HG03521 (cell line): ENCODE data around the gene PEX16.
A peak's percentile ranks its signal among the peaks of the same experiment; 100 is the strongest.

ENCODE experiments used
- ATAC-seq: cut with Tn5 transposase; IDR thresholded peaks from one replicate; pipeline ENCODE4 v1.9.1; 2021; ENCODE audit warnings: mild to moderate bottlenecking, moderate library complexity; ENCODE audit not compliant: unreplicated experiment

Gene PEX16

GRCh38 chr11:45899448-45900174 lies 18.1 kb downstream of the PEX16 start:
- no peak for ATAC-seq

GRCh38 chr11:45899086-45899447 lies 18.6 kb downstream of the PEX16 start:
- ATAC-seq, result no peak

GRCh38 chr11:45897556-45897955 lies 20.1 kb downstream of the PEX16 start:
- ATAC-seq, result no peak

- no peak for ATAC-seq
These were observed 21.2 kb downstream of the PEX16 start for GRCh38 chr11:45896422-45896984.

GRCh38 chr11:45895553-45896259 lies 22.0 kb downstream of the PEX16 start:
- no peak for ATAC-seq

GRCh38 chr11:45894555-45895247 lies 23.0 kb downstream of the PEX16 start:
- no peak for ATAC-seq

- no peak for ATAC-seq
These were observed 24.8 kb downstream of the PEX16 start for GRCh38 chr11:45892856-45893255.

GRCh38 chr11:45890886-45891550 lies 26.7 kb downstream of the PEX16 start:
- no peak for ATAC-seq

- ATAC-seq, result no peak
These were observed 27.7 kb downstream of the PEX16 start for GRCh38 chr11:45889966-45890365.

- no peak for ATAC-seq
These were observed 28.1 kb downstream of the PEX16 start for GRCh38 chr11:45889555-45889954.

- ATAC-seq, result no peak
These were observed 30.1 kb downstream of the PEX16 start for GRCh38 chr11:45887587-45887986.

GRCh38 chr11:45886816-45887520 lies 30.7 kb downstream of the PEX16 start:
- ATAC-seq, result no peak

- no peak for ATAC-seq
These were observed 31.6 kb downstream of the PEX16 start for GRCh38 chr11:45885921-45886721.

- peak; percentile 56 for ATAC-seq
These were observed 32.3 kb downstream of the PEX16 start, which contains the start of gene MAPK8IP1 for GRCh38 chr11:45885274-45885920. Gene MAPK8IP1, plus strand, starts transcription at chr11:45885651. Its CDS starts 170 bp downstream, at chr11:45885821.

- ATAC-seq, result no peak
These were observed 33.0 kb downstream of the PEX16 start for GRCh38 chr11:45884596-45885185.

GRCh38 chr11:45881708-45882368 lies 35.8 kb downstream of the PEX16 start:
- ATAC-seq, result no peak

- no peak for ATAC-seq
These were observed 36.7 kb downstream of the PEX16 start for GRCh38 chr11:45880772-45881570.
